HL-60/S4 treated with phorbol 12-myristate 13-acetate at 8.2 ng/mL for 4 days and 3 days (cell line): Measurements from ENCODE around the gene MS4A6A.
"Not testable (repeated sequence)": the region's sequence is repeated elsewhere in the genome, so short reads cannot be mapped to it uniquely, and the experiment has no call there.

Experiments used
- in situ Hi-C: fragments of 300-500 bp; cut with MboI; formaldehyde crosslinking; loops from 2 replicates; pipeline ENCODE4 v1.15.0; 2022; ENCODE audit warnings: low sequenced_read_pairs

MS4A6A gene

DNA sequence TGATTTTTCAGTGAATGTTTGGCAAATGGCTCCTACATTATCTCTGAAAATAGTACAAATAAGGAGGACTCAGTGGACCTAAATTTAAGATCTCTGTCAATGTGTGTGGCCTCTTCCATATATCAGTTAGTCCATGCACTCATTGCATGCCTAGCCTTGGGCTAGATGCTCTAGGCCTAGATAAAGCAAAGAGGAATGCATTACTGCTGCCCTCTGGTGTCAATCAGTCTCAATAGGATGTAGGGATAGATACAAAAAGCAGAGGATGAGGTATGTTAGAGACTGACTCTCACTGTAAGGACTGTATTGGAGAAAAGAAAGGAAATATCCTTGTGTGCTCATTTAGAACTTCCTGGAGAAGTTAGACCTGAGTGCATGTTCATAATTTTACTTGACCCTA is 52.4 kb downstream of the MS4A6A start:
- in situ Hi-C loops, result no loop called here

DNA sequence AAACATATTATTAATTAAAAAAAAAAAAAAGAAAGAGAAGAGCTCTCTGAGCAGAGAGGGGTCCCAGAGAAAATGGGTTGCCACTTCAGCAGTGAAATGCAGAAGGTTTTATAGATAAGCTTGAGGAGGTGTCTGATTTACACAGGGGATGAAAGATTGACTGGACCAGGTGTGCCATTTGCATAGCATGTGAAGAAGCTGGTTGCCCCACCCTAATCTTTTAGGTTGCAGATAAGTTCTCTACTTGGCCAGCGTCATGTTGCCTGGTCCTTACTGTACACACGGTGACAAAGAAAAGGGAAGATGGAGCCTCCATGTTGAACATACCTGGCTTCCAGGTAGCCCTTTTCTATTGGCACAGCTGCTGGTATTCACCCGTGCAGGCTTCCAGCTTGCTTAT is 53.0 kb downstream of the MS4A6A start:
- in situ Hi-C loops, result no loop called here

DNA sequence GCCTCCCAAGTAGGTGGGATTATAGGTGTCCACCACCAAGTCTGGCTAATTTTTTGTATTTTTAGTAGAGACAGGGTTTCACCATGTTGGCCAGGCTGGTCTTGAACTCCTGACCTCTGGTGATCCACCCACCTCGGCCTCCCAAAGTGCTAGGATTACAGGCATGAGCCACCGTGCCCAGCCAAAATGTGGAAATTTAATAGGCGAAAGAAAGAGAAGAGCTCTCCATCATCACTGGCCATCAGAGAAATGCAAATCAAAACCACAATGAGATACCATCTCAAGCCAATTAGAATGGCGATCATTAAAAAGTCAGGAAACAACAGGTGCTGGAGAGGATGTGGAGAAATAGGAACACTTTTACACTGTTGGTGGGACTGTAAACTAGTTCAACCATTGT is 54.0 kb downstream of the MS4A6A start:
- in situ Hi-C loops, result not testable (repeated sequence)

DNA sequence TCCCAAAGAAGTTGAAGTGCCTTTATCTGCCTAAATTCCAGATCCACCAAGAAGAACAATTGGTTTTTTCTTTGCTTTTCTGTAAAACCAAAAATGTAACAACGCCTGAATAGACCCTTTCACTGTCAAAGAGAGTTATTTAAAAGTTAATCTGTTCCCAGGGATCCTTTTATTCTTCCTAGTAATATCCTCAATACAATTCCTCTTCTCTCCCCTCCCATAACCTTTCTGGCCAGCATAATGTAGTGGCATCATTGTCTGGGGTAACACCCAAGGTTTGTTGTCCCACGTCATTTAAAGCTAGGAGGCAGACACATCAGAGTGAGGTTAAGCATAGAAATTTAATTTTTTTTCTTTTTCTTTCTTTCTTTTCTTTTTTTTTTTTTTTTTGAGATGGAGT is 54.5 kb downstream of the MS4A6A start:
- in situ Hi-C loops, result no loop called here

DNA sequence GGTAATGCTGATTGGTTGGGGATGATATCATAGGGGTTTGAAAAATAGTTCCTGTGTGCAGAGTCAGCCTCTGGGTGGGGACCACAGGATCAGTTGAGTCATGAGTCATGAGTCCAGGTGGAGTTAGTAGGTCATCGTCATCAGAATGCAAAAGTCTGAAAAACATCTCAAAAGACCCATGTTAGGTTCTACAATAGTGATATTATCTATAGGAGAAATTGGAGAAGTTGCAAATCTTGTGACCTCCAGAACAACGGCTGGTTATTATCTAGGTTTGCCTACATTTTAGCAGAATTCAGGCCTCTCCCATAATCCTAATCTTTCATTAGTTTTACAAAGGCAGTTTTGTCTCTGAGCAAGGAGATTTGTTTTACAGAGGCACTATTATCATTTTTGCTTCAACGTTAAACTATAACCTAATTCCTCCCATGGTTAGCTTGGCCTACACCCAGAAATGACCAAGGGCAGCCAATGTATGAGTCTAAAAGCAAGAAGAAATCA is 55.5 kb downstream of the MS4A6A start:
- in situ Hi-C loops, result no loop called here

DNA sequence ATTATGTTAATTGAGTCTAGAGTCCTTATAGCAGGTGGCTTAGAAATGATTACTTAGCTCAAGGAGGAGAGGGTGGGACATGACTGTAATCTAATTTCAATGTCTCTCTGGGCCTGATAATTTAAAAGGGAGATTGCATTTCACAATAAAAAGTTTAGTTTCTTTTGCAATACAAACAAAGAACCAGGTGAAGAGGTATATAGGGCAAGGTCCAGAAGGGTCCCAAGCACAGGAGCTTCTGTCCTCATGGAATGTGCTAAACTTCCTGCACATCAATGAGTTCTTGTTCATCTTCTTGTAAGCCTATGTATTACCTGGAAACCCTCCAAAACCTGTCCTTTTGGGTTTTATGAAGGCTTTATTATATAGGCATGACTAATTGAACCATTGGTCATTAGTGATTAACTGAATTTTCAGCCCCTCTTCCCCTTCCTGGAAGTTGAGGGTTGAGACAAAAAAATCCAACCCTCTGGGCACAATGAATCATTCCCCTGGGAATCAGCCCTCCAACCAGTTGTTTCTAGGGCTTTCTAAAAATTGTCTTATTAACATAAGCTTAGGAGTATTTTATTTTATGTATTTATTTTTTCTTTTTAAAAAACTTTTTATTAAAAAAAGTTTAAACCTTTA is 56.8 kb downstream of the MS4A6A start:
- in situ Hi-C loops, result no loop called here

DNA sequence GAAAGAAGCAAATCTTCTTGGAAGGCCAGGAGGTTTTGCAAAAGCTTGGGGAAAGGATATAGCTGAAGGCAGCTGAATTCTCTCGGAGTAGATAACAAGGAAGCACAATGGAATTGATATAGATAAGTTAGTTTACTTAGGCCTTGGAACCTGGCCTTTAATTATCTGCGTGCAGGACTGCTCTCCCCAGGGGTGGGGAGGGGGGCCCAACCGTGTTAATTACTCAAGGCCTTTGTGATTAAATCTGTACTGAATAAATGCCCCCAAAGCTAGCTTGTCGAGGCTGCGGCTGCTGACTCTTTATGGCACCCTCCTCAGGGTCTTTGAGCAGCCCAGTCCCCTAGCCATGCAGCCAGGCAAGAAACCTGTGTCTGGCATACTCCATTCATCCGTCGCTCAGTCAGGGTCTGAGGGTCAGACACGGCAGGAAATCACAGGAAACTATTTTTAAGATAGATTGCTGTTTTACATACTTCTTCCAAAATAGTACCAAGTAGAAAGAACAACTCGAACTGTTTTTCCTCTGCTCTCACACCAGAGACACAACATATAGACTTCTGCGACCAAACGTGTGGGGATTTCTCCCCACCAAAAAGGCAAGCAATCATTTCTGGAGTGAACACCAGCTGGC is 58.0 kb downstream of the MS4A6A start:
- in situ Hi-C loops, result no loop called here
